GM21423 (cell line): Measurements from ENCODE around the gene LHX2.

ENCODE experiments used
- ATAC-seq: cut with Tn5 transposase; IDR thresholded peaks from one replicate; pipeline ENCODE4 v1.9.1; 2021; ENCODE audit warnings: mild to moderate bottlenecking, moderate library complexity; ENCODE audit not compliant: unreplicated experiment

The LHX2 gene

DNA sequence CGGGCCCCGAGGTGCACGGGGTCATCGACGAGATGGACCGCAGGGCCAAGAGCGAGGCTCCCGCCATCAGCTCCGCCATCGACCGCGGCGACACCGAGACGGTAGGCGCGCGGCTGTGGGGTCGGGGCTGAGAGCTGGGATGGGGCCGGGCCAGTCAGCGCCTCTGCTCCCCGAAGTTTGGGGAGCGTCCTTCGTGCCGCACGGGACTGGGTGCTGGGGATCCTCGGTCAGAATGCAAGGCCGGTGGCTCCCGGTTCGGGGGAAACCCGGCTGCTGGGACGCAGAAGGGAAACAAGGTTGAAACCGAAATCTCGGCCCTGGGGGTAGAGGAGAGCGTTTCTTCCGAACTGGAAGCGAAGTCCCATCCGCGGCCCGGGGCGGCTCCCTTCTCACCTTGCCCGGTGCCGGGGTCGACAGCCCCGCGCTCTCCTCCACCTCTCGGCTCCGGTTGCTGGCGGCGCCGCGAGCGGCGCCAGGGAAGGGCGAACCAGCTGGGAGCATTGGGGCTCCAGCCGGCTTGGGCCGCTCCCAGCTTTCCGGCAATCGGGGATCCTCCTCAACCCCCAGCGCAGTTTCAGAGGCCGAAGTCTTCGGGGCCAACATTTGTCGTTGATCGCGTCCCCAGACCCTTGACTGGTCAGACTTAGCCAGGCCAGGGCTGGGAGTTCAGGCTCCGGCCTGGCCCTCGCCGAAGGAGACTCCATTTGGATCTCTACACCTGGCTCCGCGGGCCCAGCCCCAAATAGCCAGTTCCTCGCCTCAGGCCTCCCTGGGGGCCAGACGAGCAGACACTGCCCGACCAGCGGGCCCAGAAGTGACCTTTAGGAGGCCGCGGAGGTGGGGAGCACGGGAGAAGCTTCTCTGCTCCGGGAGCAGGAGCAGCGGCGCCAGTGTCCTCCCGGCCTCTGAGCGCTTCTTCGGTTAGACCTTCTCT, 1.1 kb downstream of the LHX2 start:
- no peak for ATAC-seq

DNA sequence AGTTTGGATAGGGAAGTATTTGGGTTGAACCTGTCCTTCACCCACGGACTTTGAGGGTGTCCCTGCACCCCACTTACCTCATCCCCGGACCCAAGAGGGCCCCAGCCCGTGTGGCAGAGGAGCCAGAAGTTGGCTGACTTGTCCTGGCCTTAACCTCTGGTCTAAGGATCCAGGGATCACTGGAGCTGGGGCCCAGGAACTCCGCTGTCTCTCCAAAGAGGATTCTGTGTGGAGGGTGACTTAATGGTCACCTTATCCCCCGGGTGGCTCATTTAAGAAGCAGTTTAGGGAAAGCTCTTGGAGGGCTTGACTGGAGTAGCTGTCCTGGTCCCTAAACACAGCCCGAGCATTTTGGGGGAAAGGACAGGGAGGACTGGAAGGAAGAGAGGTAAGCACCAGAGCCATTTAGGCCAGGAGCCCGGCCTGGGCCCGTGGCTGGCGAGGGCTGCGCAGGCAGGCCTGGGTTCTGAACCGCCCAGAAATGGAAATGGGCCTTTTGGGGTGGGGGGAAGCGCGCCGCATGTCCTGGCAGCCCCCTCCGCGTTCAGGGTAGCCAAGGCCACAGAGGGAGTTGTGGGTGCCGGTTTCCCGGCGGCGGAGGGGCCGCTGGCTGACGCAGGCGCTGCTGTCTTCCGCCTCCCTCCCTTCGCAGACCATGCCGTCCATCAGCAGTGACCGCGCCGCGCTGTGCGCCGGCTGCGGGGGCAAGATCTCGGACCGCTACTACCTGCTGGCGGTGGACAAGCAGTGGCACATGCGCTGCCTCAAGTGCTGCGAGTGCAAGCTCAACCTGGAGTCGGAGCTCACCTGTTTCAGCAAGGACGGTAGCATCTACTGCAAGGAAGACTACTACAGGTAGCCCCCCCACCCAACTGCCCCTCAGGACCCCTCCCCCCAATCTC, 2.0 kb downstream of the LHX2 start:
- no peak for ATAC-seq

DNA sequence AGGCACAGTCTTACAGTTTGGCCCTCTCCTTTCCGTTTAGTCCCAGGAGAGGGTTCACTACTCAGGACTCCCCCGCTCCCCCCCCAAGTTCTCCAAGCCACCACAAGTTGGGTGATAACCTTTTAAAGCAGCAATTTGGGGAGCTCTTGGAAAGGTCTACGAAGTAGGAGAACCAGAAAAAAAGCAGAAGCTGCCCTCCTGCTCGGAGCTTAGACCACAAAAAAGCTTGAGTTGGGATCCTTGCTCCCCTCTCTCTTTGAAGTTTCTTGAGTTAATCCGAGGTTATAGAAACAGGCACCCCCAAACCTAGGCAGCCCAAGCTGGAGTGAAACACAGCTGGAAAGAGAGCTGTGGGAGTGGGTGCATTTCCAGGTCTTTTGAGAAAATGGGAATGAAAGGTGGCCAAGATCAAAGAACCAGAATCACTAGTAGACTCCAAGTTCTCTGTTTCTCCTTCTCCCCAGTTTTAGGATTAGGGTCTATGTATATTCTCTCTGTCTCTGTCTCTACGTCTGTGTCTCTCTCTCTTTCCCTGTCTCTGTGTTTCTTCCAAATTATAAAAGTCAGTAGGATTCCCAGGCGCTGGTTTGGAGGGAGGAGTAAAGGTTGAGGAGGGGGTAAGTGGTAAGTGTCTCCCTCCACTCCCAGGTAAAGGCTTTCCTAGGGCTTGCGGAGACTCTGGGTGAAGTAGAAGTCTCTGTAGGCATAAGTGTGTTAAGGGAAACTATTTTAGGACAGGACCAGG, 2.8 kb downstream of the LHX2 start:
- no peak for ATAC-seq

DNA sequence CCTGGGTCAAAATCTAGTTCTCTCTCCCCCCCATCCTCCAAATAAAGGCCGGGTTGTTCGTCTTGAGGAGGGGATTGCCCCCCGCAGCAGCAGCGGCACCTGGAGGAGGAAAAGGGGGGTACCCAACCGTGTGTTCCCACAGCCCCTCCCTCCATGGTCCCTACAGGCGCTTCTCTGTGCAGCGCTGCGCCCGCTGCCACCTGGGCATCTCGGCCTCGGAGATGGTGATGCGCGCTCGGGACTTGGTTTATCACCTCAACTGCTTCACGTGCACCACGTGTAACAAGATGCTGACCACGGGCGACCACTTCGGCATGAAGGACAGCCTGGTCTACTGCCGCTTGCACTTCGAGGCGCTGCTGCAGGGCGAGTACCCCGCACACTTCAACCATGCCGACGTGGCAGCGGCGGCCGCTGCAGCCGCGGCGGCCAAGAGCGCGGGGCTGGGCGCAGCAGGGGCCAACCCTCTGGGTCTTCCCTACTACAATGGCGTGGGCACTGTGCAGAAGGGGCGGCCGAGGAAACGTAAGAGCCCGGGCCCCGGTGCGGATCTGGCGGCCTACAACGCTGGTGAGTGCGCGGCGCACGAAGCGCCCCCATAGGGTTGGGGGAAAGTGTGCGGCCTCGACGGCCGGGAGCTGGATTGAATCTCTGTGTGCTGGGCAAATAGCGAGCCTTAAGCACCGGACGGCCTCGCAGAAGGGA, 3.5 kb downstream of the LHX2 start:
- ATAC-seq, result no peak

DNA sequence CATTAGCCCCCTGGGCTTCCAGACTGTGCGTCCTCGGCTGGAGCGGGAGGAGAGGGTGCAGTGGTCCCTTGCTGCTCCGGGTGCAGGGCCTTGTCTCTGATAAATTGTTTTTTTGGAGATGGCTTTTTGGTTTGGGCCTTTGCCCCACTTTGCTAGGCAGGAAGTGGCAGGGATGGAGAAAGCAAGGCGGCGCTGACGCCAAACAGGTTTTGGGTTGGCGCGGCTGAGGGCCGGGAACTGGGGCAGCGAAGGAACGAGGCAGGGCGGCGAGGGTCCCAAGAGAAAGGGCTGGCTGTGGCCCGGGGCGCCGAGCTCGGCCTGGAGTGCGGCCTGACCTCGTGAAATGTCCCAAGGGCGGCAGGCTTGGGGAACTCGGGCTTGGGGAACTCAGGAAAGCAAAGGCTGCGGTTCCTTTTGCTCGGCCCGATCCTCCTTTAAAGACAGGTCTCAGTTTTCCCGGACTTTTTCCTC, 4.1 kb downstream of the LHX2 start:
- ATAC-seq, result no peak

DNA sequence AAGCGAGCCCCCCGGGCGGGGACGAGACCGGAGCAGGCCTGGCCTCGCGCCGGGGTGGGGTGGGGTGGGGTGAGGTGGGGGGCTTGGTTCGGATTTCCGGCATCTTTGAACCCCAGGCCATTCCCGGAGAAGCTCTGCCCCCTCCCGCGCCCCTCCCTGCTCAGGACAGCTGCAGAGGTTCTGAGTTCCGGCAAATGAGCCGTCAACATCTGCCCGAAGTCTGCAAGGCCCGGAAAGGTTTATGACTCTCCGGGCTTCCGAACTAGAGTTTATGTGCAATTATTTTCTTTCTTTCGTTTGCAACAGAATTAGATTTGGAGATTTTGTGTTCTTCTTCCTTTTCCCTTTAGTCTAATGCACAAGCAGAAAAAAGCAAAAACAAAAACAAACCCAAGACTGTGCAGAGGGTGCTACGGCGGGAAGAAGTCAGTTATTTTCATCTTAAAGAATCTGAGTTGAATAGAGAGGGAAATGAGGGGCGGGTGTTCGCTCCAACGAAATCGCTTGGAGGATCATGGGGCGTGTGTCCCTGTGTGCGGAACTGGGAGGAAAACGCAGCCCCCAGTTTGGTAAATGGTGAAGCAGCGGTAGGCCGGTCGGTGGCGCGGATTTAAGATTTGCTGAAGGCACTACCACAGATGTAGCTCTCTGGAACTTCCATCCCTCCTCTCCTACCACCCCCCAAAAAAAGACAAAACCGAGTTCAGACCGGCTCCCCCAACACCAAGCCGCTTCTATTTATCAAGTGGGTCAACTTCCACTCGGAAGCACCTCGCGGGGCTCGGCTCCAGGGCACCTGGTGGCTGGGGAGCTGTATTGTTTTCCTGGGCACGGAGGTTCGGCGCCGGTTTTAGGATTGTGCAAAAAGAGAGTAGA, 4.8 kb downstream of the LHX2 start:
- no peak for ATAC-seq

DNA sequence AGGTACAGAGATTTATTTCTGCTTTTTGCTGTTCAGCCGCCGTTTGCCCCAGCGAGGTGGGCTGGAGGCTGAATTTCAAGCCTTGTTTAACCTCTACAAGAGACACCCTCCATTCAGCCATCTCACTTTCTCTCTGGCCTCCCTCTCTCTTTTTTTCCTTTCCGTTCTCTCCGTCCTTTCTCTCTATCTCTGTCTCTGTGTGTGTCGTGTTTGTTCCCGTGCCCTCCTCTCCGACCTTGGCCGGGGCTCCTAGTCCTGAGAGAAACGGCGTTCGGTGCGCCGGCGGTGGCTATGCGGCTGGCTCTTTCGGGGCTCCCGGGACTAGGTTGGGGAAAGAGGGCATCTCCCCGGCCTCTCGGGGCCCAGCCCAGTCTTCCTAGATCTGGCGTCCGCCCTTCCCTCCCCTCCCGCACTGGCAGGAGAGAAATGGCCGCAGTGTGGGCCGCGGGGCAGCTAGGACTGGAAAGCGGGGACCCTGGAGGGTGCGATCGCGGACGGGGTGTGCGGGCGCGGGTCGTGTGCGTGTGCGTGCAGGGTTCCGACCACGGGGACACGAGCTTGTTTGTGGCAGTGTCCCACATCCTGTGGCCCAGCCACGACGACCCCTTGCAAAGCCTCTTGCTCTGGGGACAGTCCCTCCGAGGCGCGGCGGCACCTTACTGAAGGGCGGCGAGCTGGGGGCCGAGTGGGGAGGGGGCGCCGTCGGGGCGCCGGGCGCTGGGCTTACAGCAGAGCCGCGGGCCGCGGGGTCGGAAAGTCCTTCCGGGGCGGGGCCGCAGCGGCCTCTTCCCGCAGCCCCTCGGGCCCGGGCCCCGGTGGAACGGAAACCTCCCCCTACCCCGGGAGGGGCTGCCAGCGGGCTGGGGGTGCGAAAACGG, 5.7 kb downstream of the LHX2 start:
- no peak for ATAC-seq

DNA sequence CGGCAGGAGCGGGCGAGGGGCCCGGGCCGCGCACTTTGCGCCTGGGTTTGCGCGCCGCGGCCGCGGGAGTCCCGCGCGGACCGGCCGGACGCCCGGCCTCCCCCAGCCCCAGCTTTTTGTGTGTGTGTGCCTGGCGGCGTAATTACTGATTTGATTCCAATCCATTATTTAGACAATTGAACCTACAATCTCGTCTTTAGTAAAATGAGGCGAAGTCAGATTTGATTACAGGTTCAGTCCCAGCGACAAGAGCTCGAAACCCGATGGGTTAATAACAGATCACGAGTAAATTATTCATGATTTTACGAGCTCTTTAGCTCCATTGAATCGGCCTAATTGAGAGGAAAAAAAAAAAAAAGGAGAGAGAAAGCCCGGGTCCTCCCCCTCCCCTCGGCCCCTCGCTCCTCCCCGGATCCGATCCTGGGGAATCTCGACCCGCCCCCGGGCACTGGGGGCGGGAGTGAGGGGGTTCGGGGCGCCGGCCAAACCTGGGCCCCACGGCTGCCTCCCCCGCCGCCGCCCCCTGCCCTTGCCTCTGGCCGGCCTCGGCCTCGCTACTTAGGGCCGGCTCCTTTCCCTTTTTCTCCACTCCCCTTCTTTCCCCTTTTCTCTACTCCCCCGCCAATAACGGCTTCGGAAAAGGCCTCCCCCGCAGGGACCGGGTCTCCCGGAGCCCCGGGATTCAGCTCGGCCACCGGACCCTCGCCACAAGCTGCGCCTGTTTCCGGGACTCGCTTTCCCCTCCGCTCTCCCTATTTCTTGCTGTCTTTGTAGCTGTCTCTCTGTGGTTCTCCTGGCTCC, 6.6 kb downstream of the LHX2 start:
- ATAC-seq, result no peak

DNA sequence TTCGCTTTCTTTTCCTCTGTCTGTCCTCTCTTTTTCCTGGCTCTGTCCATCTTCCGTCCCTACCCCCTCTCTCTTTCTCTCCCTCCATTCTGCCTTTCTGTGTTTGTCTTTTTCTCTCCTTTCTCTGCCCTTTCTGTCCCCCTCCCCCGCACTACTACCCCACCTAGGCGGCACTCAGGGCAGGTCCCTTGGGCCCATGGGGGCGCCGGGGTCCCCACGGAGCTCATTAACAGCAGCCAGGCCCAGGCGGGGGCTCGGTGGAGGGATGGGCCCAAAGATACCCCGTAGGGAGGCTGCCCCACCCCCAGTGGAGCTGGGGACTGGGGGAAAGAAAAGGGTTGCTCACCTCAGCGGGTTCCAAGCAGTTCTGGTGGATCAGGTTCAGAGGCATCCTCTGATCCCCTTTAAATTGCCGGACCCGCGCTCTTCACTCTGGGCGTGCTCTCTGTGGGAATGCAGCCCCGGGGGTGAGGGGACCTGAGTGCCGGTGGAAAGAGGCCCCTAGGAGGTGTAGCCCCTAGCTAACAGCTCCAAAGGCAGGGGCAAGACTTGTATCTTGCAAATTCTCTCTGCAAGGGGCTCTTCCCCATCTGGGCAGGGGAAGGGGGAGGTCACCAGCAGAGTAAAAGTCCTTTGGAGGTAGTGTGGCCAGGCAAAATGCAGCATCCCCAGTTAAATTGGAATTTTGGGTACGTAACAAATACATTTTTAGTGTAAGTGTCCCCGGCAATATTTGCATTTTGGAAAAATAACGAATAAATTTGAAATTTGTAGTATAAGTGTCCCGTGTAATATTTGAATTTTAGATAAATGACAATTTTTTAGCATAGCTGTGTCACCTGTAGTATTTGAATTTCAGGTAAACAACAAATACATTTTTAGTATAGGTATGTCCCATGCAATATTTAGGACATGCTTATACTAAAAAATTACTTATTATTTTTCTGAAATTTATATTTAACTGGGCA, 7.4 kb downstream of the LHX2 start:
- ATAC-seq, result no peak

DNA sequence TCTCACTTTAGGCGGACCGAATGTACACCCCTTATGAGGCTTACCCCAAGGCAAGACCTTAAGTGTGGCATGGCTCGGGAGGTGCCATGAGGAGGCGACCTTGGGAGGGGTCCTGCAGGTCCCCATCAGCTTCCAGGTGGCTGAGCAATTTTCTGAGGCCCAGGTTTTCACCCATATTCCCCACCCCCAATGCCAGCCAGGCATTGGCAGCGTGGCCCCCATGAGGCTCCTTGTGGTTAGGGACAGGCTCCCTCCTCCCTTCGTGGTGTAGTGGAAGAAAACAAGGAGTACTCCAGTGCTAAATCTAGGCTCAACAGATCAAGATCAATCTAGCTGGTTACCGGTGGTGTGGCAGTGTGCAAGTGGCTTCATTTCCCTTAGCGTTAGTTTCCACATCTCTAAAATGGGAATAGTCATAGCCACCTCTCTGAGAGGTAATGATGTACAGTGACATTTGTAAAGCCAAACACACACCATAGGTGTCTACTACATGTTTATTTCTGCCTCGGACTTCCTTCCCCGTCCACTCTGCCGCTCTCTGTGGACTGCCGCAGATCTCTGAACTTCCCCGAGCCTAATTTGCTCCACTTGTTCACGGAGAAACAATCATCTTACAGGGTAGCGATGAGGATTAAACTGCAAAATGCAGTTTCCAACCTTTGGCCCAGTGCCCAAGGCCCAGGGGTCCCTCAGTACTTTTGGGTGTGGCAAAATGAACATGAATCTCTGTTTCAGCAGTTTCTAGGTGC, 8.4 kb downstream of the LHX2 start:
- no peak for ATAC-seq

DNA sequence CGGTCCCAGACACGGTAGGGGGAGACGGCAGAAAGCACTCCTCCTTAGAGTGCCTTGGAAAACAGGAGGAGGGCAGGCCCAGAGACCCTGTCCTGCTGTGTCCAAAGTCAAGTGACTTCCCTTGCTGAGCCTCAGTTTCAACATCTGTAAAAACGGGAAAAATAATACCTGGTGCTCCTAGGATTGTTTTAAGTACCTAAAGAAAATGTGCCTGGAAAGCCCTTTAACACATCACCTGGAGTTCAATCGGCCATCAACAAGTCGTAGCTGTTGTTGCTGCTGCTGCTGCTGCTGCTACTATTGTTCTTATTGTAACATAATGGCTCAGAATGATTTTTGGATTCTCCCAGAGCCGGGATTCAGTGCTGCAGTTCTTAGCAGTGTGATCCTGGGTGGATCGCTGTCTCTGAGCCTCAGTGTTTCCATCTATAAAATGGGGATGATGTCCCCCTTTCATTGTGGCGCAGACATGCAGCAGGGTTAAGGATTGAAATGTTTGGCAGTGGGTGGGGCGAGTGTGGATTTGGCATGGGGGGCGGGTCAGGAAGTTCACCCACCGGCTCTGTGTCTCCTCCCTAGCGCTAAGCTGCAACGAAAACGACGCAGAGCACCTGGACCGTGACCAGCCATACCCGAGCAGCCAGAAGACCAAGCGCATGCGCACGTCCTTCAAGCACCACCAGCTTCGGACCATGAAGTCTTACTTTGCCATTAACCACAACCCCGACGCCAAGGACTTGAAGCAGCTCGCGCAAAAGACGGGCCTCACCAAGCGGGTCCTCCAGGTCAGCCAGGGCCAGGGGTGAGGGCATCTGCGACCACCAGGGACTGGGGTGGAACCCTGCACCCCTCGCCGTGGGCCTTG, 9.2 kb downstream of the LHX2 start:
- ATAC-seq, result no peak

DNA sequence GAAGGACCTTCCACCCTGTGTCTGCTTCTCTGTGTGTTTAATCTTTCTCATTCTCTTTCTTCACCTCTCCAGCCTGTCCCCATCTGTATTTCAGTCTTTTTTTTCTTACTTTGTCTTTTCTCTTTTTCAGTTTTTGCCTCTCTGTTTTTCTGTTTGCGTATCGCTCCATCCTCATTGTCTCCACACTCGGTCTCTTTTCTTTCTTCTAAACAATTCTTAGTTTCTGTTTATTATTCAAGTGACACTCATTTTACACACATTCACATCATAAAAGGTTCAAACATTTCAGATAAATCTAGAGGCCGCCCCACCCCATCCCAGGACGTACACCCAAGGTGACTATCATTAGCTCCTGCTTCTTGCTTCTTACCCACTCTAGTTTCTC, 9.8 kb downstream of the LHX2 start:
- ATAC-seq, result no peak

DNA sequence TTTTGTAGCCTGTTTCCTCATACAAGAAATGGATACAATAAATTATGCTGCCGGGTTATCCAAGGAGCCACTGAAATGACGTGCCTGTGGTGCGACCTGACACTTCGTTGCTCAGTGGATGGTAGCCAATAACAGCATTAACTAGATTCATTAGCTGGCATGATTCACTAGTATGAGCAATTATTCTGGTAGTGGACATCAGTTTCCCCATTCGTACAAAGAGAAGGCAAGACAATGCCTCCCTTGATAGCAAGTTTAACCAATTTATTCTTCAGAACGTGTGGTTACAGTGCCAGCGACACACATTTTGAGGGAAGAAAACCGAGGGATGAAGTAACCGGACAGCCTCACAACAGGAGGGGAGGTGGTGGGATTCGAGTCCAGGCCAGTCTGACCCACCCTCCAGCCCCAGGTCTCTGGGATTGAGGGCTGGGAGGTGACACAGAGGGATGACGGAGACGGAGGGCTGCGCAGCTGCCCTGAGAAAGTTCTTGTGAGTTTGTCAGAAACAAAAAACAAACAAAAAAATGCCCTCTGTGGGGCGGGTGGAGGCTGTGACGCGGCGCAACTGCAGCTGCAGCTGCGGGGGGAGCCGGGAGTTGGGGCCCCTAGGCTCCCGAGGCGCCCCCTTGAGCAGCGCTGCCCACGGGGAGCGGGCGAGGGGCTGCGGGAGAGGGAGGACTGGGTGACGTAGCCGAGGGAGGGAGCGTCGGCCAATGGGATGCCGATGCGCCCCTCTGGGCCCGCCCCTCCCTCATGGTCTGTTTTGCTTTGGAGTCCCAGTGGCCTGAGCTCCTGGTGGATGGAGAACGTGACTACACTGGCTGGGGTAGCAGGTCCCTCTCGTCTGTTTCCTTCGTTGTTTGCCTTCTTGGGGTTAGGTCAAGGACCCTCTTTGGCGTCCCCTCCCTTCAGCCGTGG, 10.9 kb downstream of the LHX2 start:
- ATAC-seq, result no peak

DNA sequence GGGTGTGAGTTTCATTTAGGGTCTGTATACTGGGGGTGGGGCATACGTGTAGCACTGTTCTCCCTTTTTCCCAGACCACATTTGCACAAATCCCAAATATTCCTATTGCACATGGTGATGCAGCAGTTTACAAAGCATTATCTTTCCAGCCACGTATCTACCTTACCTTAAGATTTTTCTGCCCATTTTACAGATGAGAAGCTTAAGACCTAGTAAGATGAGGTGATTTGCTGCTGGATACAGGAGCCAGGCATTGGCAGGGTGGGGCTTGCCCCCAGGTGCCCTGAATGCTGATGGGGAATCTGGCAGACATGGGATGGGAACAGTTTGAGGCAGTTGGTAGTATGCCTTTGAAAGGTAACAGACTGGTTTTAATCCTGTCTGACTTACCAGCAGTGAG, 12.5 kb downstream of the LHX2 start:
- ATAC-seq, result no peak
